GM21526 (cell line): Measurements from ENCODE around the gene DAP3.
"Not testable (repeated sequence)": the region's sequence is repeated elsewhere in the genome, so short reads cannot be mapped to it uniquely, and the experiment has no call there.

Source experiments
- ATAC-seq: cut with Tn5 transposase; IDR thresholded peaks from one replicate; pipeline ENCODE4 v1.9.1; 2021; ENCODE audit warnings: moderate library complexity; ENCODE audit not compliant: unreplicated experiment, low FRiP score

DAP3 gene

DNA sequence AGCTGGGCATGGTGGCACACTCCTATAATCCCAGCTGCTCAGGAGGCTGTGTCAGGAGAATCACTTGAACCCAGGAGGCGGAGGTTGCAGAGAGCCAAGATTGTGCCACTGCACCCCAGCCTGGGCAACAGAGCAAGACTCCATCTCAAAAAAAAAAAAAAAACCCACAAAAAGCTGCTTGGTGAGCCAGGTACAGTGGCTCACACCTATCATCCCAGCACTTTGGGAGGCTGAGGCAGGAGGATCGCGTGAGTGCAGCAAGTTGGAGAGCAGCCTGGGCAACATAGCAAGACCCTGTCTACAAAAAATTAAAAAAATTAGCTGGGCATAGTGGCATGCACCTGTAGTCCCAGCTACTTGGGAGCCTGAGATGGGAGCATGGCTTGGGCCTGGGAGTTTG, 26.2 kb downstream of the DAP3 start:
- not testable (repeated sequence) for ATAC-seq

DNA sequence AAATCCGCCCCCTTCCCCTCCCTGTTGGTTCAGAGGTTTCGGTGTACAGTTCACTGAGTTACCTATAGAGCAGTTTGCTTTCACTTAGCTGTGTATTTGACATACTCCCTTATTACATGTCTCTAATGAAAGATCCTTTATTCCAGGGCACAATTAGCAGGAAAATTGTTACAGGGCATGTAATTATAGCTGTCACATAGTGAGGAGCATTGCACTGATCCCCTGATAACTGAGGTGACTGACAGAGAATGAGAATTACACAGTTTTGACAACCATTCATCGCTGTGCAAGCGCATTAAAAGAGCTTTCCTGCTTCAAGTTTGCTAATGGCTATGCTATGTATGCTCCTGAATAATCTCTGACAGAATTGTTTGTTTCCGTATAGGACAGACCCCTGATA, 26.9 kb downstream of the DAP3 start:
- ATAC-seq, result no peak

DNA sequence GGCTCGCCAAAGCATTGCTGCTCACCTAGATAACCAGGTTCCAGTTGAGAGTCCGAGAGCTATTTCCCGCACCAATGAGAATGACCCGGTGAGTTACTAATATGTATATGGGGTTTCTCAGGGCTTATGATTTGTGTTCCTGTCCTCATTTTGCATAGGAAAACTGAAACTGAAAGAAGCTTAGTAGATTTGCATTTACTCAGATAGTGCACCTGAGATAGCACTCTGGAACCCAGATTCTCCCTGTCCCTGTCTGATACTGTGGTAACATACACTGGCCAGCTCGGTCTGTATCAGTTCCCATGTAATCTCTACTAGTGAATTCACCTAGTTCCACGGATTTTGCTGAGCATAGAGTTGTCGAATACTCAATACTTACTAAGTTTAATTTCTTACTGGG, 28.1 kb downstream of the DAP3 start:
- ATAC-seq, result peak; percentile 79

DNA sequence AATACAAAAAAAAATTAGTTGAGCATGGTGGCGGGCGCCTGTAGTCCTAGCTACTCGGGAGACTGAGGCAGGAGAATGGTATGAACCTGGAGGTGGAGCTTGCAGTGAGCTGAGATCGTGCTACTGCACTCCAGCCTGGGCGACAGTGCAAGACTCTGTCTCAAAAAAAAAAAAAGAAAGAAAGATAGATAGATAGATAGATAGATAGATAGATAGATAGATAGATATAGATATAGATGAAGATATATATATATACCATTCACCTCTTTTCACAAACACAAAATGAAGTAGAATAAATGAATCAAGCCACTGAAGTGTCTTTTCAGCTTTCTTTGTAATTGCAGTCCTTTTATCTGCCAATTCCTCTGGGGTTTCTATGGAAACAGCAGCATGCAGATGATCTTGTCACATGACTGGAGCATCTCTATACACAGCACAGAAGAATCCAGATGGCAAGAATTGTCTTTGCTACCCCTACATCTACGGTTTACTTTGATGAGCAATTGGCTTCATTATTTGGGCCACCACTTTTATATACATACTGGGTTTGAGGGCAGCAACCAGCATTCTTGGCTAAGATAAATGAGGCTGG, 29.7 kb downstream of the DAP3 start:
- not testable (repeated sequence) for ATAC-seq

DNA sequence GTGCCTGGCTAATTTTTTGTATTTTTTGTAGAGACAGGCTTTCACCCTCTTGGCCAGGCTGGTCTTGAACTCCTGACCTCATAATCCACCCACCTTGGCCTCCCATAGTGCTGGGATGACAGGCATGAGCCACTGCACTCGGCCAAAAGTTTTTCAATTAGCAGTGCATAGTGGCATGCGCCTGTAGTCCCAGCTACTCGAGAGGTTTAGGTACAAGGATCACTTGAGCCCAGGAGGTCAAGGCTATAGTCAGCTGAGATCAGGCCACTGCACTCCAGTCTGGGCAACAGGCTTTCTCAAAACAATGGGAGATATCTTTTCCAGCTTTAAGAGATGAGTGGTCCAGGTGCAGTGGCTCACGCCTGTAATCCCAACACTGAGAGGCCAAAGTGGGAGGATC, 30.8 kb downstream of the DAP3 start:
- ATAC-seq, result no peak

DNA sequence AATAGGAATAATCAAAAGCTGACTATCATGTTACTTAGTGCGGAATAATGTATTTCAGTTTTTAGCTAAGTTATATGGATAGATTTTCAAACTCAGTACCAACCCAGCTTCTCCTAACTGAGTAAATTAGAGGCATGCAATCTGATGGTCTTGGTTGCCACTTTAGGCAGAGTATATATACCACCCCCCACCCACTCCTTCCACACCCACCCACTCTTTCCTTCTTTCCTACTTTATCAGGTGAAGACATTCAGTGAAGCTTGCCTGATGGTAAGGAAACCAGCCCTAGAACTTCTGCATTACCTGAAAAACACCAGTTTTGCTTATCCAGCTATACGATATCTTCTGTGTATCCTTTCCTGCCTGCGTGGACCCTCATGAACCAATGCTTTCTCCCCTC, 36.3 kb downstream of the DAP3 start:
- no peak for ATAC-seq

DNA sequence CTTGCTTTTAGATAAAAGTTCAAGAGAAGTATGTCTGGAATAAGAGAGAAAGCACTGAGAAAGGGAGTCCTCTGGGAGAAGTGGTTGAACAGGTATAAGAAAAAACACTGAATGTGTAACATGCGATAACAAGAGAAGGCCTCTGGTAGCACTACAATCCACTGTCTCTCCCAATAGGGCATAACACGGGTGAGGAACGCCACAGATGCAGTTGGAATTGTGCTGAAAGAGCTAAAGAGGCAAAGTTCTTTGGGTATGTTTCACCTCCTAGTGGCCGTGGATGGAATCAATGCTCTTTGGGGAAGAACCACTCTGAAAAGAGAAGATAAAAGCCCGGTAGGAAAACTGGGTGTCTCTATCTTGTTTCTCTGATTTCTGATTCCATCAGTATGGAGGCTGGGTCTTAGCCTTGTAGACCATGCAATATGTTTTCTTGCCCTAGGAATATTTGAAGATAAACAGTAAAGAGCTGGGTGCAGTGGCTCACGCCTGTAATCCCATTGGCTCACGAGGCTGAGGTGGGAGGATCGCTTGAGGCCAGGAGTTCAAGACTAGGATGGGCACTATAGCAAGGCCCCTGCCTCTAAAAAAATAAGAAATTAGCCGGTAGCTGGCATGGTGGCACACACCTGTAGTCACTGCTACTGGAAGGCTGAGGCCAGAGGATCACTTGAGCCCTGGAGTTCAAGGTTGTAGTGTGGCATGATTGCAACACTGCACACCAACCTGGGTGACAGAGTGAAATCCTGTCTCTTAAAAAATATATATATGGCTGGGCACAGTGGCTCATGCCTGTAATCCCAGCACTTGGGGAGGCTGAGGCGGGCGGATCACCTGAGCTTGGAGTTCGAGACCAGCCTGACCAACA, 40.4 kb downstream of the DAP3 start:
- no peak for ATAC-seq

DNA sequence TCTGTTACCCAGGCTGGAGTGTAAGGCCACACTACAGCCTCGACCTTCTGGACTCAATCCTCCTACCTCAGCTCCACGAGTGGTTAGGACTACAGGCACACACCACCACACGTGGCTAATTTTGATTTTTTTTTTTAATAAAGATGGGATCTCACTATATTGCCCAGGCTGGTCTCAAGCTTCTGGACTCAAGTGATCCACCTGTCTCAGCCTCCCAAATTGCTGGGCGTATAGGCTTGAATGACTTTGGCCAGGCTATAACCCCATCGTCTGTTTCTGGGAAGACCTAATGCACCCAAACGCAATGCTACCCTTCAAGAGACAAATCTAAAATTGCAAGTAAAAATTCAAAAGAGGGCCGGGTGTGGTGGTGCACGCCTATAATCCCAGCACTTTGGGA, 52.1 kb downstream of the DAP3 start:
- ATAC-seq, result no peak

DNA sequence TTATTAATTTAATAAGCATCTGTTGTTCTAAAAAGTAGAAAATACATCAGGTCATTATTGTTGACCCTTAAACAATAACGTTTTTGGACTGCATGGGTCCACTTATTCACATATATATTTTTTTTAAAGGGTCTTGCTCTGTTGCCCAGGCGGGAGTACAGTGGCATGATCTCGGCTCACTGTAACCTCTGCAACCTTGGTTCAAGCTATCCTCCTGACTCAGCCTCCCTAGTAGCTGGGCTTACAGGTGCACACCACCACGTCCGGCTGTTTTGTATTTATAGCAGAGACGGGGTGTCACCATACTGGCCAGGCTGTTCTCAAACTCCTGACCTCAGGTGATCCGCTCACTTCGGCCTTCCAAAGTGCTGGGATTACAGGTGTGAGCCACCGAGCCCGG, 53.0 kb downstream of the DAP3 start:
- no peak for ATAC-seq

DNA sequence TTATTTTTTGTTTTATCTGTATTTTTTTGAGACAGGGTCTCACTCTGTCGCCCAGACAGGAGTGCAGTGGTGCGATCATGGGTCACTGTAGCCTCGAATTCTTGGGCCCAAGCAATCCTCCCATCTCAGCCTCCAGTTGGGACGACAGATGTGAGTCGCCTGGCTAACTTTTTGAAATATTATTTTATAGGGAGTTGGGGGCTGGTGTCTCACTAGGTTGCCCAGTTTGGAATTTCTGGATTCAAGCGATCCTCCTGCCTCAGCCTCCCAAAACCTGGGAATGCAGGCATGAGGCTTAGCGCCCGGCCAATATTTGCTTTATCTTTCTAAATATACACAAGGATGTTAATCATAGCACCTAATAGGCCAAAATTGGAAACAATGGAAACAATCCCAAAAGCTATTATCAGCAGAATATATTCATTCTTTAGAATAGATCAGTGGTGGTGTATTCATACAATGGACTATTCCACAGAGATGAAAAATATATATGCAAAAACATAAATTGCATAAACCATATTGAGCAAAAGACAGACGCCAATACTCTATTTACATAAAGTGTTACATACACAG, 55.9 kb downstream of the DAP3 start:
- ATAC-seq, result no peak

DNA sequence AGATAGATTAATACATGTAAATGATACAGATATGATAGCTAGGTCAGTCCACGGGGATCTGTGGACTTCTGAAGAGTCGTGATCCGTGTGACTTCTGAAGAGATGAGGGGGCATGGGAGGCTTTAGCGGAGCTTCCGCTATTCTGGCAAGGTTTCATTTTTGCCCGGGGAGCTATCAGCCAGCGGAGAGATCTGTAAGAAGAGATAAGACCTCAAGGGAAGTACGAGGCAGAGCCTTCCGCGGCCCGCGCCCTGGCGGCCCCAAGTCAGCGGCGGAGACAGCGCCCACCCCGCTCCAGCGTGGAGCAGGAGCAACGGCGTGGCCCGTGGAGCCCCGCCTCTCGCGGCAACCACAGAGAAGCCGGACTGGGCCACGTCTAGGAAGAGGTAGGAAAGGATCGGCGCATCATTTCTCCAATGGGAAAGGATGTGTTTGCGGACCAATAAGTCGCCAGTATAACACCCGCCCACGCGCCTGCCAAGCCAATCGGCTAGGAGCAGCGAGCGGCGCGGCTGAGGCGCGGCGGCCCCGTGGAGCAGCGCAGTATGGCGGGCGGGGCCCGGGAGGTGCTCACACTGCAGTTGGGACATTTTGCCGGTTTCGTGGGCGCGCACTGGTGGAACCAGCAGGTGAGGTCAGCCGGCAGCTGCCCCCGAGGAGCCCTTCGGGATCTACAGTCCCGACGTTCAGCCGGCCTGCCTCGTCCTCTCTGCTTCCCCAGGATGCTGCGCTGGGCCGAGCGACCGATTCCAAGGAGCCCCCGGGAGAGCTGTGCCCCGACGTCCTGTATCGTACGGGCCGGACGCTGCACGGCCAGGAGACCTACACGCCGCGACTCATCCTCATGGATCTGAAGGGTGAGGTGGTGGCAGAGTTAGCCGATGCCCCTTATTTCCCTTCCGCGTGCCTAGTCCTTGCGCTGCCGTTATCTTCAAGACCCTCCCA, 56.7 kb downstream of the DAP3 start:
- ATAC-seq, result peak; percentile 87

DNA sequence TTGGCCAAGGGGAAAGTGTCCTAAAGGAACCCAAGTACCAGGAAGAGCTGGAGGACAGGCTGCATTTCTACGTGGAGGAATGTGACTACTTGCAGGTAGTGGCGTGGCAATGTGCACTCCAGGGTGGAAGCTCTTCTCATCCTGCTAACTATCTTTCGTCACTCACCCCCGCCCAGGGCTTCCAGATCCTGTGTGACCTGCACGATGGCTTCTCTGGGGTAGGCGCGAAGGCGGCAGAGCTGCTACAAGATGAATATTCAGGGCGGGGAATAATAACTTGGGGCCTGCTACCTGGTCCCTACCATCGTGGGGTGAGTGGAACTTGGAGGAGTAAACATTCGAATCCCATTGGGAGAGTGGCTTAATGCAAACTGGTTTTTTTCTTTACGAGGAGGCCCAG, 58.7 kb downstream of the DAP3 start:
- not testable (repeated sequence) for ATAC-seq

DNA sequence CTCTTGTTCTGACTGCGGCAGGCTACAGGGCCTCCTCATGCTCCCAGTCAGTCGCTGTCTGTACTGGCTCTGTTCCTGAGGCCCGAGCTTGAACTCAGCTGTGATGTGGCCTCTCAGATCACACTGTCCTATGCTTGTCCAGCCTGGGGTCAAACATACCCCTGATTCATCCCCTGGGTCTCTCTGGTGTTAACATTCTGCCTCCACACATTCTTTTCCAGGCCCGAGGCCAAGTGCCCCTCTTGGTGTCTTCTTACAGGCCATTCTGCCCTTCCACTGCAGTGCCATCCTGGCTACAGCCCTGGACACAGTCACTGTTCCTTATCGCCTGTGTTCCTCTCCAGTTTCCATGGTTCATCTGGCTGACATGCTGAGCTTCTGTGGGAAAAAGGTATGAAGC, 59.2 kb downstream of the DAP3 start:
- not testable (repeated sequence) for ATAC-seq

DNA sequence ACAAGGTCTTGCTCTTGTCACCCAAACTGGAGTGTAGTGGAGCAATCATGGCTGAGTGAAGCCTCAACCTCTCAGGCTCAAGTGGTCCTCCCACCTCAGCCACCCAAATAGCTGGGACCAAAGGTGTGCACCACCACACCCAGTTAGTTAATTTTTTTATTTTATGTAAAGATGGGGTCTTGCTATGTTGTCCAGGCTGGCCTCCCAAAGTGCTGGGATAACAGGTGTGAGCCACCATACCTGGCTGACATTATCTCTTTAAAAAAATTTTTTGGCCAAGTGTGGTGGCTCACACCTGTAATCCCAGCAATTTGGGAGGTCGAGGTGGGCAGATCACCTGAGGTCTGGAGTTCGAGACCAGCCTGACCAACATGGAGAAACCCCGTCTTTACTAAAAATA, 70.1 kb downstream of the DAP3 start:
- ATAC-seq, result not testable (repeated sequence)

DNA sequence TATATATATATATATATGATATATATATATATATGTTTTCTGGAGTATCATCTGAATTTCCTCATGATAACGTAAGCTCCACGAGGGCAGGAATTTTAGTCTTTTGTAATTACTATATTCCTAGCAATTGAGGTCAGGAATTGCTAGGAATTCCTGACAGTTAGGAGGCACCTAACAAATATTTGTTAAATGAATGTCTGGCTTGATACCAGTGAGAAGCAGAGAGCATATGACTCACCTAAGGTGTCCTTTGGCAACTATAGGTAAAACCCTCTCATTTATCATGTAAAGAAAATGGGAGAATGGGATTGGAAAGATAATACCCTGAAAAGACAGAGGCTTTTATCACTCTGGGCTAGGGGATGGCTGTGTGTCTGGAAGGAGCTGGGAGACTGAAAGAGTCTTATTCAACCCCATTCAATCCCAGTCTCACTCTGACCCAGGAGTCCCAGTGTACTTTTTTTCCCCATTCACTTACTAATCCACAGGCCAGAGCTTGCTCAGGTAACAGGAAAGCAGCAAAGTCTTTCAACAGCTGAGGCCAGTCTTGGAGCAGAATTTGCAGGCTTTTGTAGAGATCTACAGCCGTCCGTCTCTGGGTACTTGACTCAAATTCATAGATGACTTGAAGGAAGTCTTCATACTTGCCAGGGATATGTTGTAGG, 71.2 kb downstream of the DAP3 start:
- ATAC-seq, result no peak

DNA sequence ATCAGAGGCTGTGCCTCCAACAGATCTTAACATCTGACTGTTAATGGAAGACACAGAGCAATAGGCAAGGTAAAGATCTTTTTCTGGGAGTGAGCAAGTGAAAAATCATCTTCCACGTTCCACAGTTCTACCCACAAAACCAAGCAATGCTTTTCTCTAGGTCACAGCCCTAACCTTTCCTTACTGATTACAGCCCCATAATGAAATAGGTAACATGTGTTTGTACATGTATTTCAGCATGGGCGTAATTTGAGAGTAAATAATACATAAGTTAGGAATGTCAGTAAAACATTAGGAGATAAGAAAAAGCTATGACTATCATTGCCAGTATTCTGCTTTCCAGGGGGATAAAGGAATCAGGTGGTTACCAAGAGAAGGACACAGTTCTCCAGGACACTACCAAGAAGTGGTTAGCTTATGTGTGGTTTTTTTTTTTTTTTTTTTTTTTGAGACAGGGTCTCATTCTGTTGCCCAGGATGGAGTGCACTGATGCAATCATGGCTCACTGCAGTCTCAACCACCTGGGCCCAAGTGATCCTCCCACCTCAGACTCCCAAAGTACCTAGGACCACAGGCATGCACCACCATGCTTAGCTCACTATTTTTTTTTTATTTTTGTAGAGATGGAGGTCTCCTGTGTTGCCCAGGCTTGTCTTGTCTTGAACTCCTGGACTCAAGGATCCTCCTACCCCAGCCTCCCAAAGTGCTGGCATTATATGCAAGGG, 72.0 kb downstream of the DAP3 start:
- no peak for ATAC-seq

DNA sequence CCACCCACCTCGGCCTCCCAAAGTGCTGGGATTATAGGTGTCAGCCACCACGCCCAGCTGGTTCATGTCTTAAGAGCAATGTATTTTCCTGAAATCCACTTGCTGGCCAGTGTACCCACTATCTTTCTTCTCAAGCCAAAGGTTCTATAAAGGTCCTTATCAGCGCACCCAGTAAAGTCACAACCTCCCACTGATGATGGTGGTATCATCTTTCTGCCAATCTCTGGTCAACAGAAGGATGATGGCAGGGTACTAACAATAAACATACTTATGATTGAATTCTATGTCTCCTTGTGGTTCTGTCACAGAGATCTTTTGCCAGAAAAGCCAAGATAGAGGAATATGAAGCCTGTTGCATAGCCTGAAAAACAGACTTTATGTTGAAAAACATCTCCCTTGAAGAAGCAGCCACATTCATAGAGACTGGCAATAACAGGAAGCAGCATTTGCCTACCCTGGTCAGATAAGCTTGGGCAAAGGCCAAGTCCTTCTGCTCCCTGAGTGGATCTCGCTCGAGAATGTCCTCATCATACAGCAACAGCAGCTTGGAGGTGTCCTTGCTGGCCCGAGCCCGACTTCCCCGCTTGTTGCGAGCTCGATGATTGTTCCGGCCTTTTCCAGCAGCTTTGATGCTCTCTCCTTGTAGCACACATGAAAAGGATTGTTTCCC, 73.0 kb downstream of the DAP3 start:
- no peak for ATAC-seq

DNA sequence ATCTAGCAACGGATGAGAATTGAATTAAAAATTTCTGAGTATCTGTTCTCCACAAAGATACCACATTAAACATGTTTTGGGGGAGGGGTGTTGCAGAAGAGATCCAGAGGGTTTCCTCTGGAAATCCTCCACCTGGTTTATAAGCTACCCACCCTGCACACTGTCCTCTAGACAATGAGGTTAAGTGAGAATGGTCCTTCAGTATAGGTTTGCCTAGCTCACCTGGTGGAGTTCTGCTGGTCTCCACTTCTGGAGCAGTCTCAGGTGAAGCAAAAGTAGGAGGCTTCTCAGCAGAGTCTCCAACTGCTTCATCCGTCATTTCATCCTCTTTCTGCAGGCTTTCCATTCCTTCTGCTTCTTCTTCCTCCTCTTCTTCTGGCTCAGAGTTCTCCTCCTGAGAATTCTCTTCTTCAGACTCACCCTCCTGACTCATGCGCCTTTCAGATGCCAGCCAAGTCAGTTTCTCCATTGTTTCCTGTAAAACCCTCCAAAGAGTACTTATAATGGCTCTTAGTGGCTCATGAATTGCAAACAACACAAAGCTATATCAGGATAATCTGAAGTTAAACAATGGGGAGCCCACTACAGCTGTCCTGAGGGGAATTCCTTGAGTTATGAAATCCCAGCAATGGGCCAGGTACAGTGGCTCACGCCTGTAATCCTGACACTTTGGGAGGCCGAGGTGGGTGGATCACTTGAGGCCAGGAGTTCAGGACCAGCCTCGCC, 74.4 kb downstream of the DAP3 start:
- ATAC-seq, result not testable (repeated sequence)
